HCT116 (cell line): ENCODE data around the gene ALDH3A2.

Experiments used
- EZH2 ChIP-seq: fragments of 200-600 bp; sonication (generic); IDR thresholded peaks from 2 replicates; pipeline ENCODE4 v1.6.1; 2017; ENCODE audit warnings: antibody characterized with exemption, mixed run types
- RAD21 ChIP-seq: IDR thresholded peaks from 2 replicates; pipeline ENCODE4 v1.6.1; 2012; ENCODE audit warnings: low read depth, mild to moderate bottlenecking
- TF ChIP-seq, protein P1 (sequence below), 3 experiments: fragments of 200-600 bp in 1 of 3; sonication (generic) in 1 of 3; IDR thresholded peaks in 2 of 3; conservative IDR thresholded peaks in 1 of 3; 2 replicates each; pipeline ENCODE4 v1.5.1; 2012 to 2017; ENCODE audit warnings: low read depth in 2 of 3, low read length in 2 of 3, antibody characterized with exemption in 1 of 3, borderline replicate concordance in 1 of 3, control low read depth in 1 of 3, mild to moderate bottlenecking in 1 of 3, mixed read lengths in 1 of 3, mixed run types in 1 of 3, moderate library complexity in 1 of 3; ENCODE audit not compliant: insufficient read depth in 1 of 3
- TF ChIP-seq, protein P2 (sequence below): IDR thresholded peaks from 2 replicates; pipeline ENCODE4 v1.6.1; 2012; ENCODE audit warnings: low read depth
- TF ChIP-seq, protein P3 (sequence below): IDR thresholded peaks from 2 replicates; pipeline ENCODE4 v1.6.1; 2012

DNA sequence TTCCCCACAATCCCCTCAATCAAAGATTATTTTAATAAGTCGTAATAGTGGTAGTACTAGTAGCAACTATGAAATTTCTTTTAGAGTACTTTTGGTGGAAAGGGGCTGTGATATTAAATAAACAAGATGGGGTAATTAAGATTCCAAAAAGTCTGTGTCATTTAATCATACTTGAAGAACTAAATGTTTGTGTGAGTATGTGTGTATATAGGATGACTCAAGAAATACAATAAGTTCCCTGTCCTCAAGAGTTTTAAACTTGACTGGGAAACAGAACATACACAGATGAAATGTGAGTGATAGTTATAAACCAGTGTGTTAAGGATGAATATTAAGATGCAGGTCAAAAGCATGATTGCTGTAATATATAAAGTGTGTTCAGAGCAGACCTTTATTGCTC is 2.3 kb downstream of the ALDH3A2 start:
- TF ChIP-seq, protein P1, sequence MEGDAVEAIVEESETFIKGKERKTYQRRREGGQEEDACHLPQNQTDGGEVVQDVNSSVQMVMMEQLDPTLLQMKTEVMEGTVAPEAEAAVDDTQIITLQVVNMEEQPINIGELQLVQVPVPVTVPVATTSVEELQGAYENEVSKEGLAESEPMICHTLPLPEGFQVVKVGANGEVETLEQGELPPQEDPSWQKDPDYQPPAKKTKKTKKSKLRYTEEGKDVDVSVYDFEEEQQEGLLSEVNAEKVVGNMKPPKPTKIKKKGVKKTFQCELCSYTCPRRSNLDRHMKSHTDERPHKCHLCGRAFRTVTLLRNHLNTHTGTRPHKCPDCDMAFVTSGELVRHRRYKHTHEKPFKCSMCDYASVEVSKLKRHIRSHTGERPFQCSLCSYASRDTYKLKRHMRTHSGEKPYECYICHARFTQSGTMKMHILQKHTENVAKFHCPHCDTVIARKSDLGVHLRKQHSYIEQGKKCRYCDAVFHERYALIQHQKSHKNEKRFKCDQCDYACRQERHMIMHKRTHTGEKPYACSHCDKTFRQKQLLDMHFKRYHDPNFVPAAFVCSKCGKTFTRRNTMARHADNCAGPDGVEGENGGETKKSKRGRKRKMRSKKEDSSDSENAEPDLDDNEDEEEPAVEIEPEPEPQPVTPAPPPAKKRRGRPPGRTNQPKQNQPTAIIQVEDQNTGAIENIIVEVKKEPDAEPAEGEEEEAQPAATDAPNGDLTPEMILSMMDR (IDR thresholded peaks at IDR 0.05 in 2 of 3, conservative IDR thresholded peaks at IDR 0.05 in 1 of 3; ENCODE audit: borderline replicate concordance in 1 of 3, insufficient read depth in 1 of 3, low read depth in 2 of 3, low read length in 2 of 3), result no peak
- TF ChIP-seq, protein P2, sequence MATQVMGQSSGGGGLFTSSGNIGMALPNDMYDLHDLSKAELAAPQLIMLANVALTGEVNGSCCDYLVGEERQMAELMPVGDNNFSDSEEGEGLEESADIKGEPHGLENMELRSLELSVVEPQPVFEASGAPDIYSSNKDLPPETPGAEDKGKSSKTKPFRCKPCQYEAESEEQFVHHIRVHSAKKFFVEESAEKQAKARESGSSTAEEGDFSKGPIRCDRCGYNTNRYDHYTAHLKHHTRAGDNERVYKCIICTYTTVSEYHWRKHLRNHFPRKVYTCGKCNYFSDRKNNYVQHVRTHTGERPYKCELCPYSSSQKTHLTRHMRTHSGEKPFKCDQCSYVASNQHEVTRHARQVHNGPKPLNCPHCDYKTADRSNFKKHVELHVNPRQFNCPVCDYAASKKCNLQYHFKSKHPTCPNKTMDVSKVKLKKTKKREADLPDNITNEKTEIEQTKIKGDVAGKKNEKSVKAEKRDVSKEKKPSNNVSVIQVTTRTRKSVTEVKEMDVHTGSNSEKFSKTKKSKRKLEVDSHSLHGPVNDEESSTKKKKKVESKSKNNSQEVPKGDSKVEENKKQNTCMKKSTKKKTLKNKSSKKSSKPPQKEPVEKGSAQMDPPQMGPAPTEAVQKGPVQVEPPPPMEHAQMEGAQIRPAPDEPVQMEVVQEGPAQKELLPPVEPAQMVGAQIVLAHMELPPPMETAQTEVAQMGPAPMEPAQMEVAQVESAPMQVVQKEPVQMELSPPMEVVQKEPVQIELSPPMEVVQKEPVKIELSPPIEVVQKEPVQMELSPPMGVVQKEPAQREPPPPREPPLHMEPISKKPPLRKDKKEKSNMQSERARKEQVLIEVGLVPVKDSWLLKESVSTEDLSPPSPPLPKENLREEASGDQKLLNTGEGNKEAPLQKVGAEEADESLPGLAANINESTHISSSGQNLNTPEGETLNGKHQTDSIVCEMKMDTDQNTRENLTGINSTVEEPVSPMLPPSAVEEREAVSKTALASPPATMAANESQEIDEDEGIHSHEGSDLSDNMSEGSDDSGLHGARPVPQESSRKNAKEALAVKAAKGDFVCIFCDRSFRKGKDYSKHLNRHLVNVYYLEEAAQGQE, result no peak
- no peak for TF ChIP-seq RAD21
- no peak for TF ChIP-seq EZH2
- TF ChIP-seq, protein P3, sequence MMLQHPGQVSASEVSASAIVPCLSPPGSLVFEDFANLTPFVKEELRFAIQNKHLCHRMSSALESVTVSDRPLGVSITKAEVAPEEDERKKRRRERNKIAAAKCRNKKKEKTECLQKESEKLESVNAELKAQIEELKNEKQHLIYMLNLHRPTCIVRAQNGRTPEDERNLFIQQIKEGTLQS, result no peak
